Neuronal stem cell (in vitro differentiated cells): ENCODE measurements around the gene S100A9.

ENCODE experiments used
- DNase-seq: peaks from one replicate; pipeline ENCODE4 v3.0.0-alpha.2; 2013; ENCODE audit warnings: low spot score
- H2AFZ ChIP-seq: one replicate; pipeline ENCODE4 v1.6.1; 2013; ENCODE audit warnings: mild to moderate bottlenecking, low read length, inconsistent platforms
- H2AK5ac ChIP-seq: 2 replicates; pipeline ENCODE4 v1.6.1; 2013; ENCODE audit warnings: low read depth, mild to moderate bottlenecking, inconsistent platforms, low read length, moderate library complexity, mixed read lengths
- H2BK120ac ChIP-seq: 2 replicates; pipeline ENCODE4 v1.6.1; 2013; ENCODE audit warnings: low read depth, mild to moderate bottlenecking, inconsistent platforms, low read length, moderate library complexity, mixed read lengths
- H2BK12ac ChIP-seq: one replicate; pipeline ENCODE4 v1.6.1; 2013; ENCODE audit warnings: low read length, inconsistent platforms
- H2BK15ac ChIP-seq: 2 replicates; pipeline ENCODE4 v1.6.1; 2013; ENCODE audit warnings: mild to moderate bottlenecking, low read length, inconsistent platforms, mixed read lengths
- H2BK5ac ChIP-seq: one replicate; pipeline ENCODE4 v1.6.1; 2013; ENCODE audit warnings: inconsistent platforms, mild to moderate bottlenecking, low read length, moderate library complexity
- H3K14ac ChIP-seq: one replicate; pipeline ENCODE4 v1.6.1; 2013; ENCODE audit warnings: low read length, inconsistent platforms
- H3K18ac ChIP-seq: 2 replicates; pipeline ENCODE4 v1.6.1; 2013; ENCODE audit warnings: low read length, inconsistent platforms
- H3K23ac ChIP-seq: 2 replicates; pipeline ENCODE4 v1.6.1; 2013; ENCODE audit warnings: low read depth, mild to moderate bottlenecking, mixed read lengths, low read length, inconsistent platforms; ENCODE audit not compliant: poor library complexity
- H3K27ac ChIP-seq: replicated peaks from 3 replicates; pipeline ENCODE4 v1.5.1; 2013; ENCODE audit warnings: low read length, inconsistent platforms
- H3K27me3 ChIP-seq, 3 experiments: 2 replicates each; pipeline ENCODE4 v1.6.1; 2013; ENCODE audit warnings: low read length in 3 of 3, mild to moderate bottlenecking in 2 of 3, inconsistent platforms in 1 of 3, low read depth in 1 of 3, mixed read lengths in 1 of 3, moderate library complexity in 1 of 3; ENCODE audit not compliant: control insufficient read depth in 3 of 3, insufficient read depth in 3 of 3
- H3K36me3 ChIP-seq, 2 donors: replicated peaks in 1 of 2; 2 replicates each; pipeline ENCODE4 v1.6.1; 2013; ENCODE audit warnings: low read length in 2 of 2; ENCODE audit not compliant: control insufficient read depth in 2 of 2, insufficient read depth in 2 of 2
- H3K4ac ChIP-seq: 2 replicates; pipeline ENCODE4 v1.6.1; 2013; ENCODE audit warnings: inconsistent platforms, mild to moderate bottlenecking, low read length, moderate library complexity
- H3K4me1 ChIP-seq, 2 donors: 1 replicate in 1 of 2; 2 replicates in 1 of 2; pipeline ENCODE4 v1.6.1; 2013; ENCODE audit warnings: low read length in 2 of 2, low read depth in 1 of 2; ENCODE audit not compliant: control insufficient read depth in 2 of 2, insufficient read depth in 1 of 2
- H3K4me2 ChIP-seq: one replicate; pipeline ENCODE4 v1.6.1; 2013; ENCODE audit warnings: mild to moderate bottlenecking, low read length, inconsistent platforms; ENCODE audit not compliant: insufficient read depth, poor library complexity, severe bottlenecking
- H3K4me3 ChIP-seq, 2 donors: 2 replicates each; pipeline ENCODE4 v1.5.1; 2013; ENCODE audit warnings: low read length in 2 of 2, mild to moderate bottlenecking in 2 of 2, inconsistent platforms in 1 of 2, moderate library complexity in 1 of 2
- H3K79me1 ChIP-seq: one replicate; pipeline ENCODE4 v1.6.1; 2013; ENCODE audit warnings: low read depth, mild to moderate bottlenecking, inconsistent platforms, low read length, moderate library complexity
- H3K9ac ChIP-seq: one replicate; pipeline ENCODE4 v1.6.1; 2013; ENCODE audit warnings: mild to moderate bottlenecking, low read depth, low read length, inconsistent platforms; ENCODE audit not compliant: poor library complexity
- H3K9me3 ChIP-seq, 2 donors: replicated peaks in 1 of 2; 2 replicates each; pipeline versions ENCODE3 to v1.6.1; 2013; ENCODE audit warnings: low read length in 2 of 2, mild to moderate bottlenecking in 2 of 2, inconsistent platforms in 1 of 2, low read depth in 1 of 2, mixed read lengths in 1 of 2, moderate library complexity in 1 of 2; ENCODE audit not compliant: control insufficient read depth in 2 of 2, insufficient read depth in 1 of 2
- H4K8ac ChIP-seq: one replicate; pipeline ENCODE4 v1.6.1; 2013; ENCODE audit warnings: low read depth, mild to moderate bottlenecking, inconsistent platforms, low read length, moderate library complexity
- H4K91ac ChIP-seq: one replicate; pipeline ENCODE4 v1.6.1; 2013; ENCODE audit warnings: low read length, low read depth, mild to moderate bottlenecking, inconsistent platforms; ENCODE audit not compliant: poor library complexity
- WGBS, 2 donors: extraction: QIAGEN DNeasy Blood & Tissue Kit; methylation state at CpG; one replicate each; pipeline ENCODE4 v1.1.7; 2013; ENCODE audit warnings: missing lambda C conversion rate in 2 of 2, mixed read lengths in 1 of 2; ENCODE audit not compliant: insufficient read length in 2 of 2, insufficient replicate concordance in 1 of 2; ENCODE audit errors: extremely low coverage in 2 of 2; 5-methylcytosine and 5-hydroxymethylcytosine counted together

Gene S100A9

GRCh38 chr1:153341431-153341934 lies 16.2 kb upstream of the S100A9 start:
- Histone ChIP-seq H3K4me3 (no peak overlapping the region), H3K18ac (no peak overlapping the region), H3K9ac (no peak overlapping the region), H3K4me2 (no peak overlapping the region), H2AFZ (no peak overlapping the region), H2BK120ac (no peak overlapping the region), H3K9me3 (no peaks in the 10 kb centered on the region), H3K27ac (no peak overlapping the region), H2BK12ac (no peak overlapping the region), H2AK5ac (no peak overlapping the region), H2BK15ac (no peak overlapping the region), H4K91ac (no peak overlapping the region), H3K79me1 (no peaks in the 10 kb centered on the region), H3K36me3 (no peaks in the 10 kb centered on the region), H3K4me1 (peaks cover 0 to 2% of the 10 kb centered on the region in 2 donors), H2BK5ac (no peak overlapping the region), H3K27me3 (peaks cover 0 to 8% (median 0%) of the 10 kb centered on the region in 3 experiments), H3K23ac (no peak overlapping the region), H3K4ac (no peak overlapping the region), H4K8ac (no peak overlapping the region), H3K14ac (no peak overlapping the region)
- WGBS, 2 donors, result no CpG with 5 or more reads among the region's 4 CpGs
- DNase-seq, result no peak

- no peak overlapping the region for H3K9ac ChIP-seq
- no peaks in the 10 kb centered on the region for H3K79me1 ChIP-seq
- H2BK120ac ChIP-seq, result no peak overlapping the region
- H4K8ac ChIP-seq, result no peak overlapping the region
- no peak overlapping the region for H3K4me2 ChIP-seq
- H3K36me3 ChIP-seq, result no peaks in the 10 kb centered on the region
- H4K91ac ChIP-seq, result no peak overlapping the region
- no peak overlapping the region for H3K4ac ChIP-seq
- DNase-seq, result no peak
- H2BK5ac ChIP-seq, result no peak overlapping the region
- H3K9me3 ChIP-seq, result no peaks in the 10 kb centered on the region
- no peak overlapping the region for H3K18ac ChIP-seq
- no peak overlapping the region for H3K27ac ChIP-seq
- no peak overlapping the region for H2AFZ ChIP-seq
- H3K27me3 ChIP-seq, result peaks cover 0 to 8% (median 0%) of the 10 kb centered on the region in 3 experiments
- peaks cover 0 to 2% of the 10 kb centered on the region in 2 donors for H3K4me1 ChIP-seq
- no peak overlapping the region for H3K23ac ChIP-seq
- no peak overlapping the region for H2BK12ac ChIP-seq
- no peak overlapping the region for H2BK15ac ChIP-seq
- H3K14ac ChIP-seq, result no peak overlapping the region
- H2AK5ac ChIP-seq, result no peak overlapping the region
- no peak overlapping the region for H3K4me3 ChIP-seq
- WGBS, 2 donors, result no CpG with 5 or more reads among the region's 3 CpGs
Observed at GRCh38 chr1:153342178-153342577, 15.5 kb upstream of the S100A9 start.

GRCh38 chr1:153343040-153343681 lies 14.5 kb upstream of the S100A9 start:
- Histone ChIP-seq H2BK12ac (no peak overlapping the region), H3K27me3 (peaks cover 0 to 8% (median 0%) of the 10 kb centered on the region in 3 experiments), H3K4me1 (peaks cover 0 to 2% of the 10 kb centered on the region in 2 donors), H4K8ac (no peak overlapping the region), H2BK15ac (no peak overlapping the region), H3K79me1 (no peaks in the 10 kb centered on the region), H3K18ac (no peak overlapping the region), H3K36me3 (no peaks in the 10 kb centered on the region), H4K91ac (no peak overlapping the region), H2BK120ac (no peak overlapping the region), H3K4ac (no peak overlapping the region), H3K9ac (no peak overlapping the region), H2AFZ (no peak overlapping the region), H3K4me2 (no peak overlapping the region), H3K14ac (no peak overlapping the region), H3K23ac (no peak overlapping the region), H2BK5ac (no peak overlapping the region), H3K4me3 (no peak overlapping the region), H3K27ac (no peak overlapping the region), H2AK5ac (no peak overlapping the region), H3K9me3 (no peaks in the 10 kb centered on the region)
- DNase-seq, result no peak
- no CpG with 5 or more reads among the region's 5 CpGs for WGBS, 2 donors

GRCh38 chr1:153343811-153344717 lies 13.6 kb upstream of the S100A9 start:
- Histone ChIP-seq H3K27ac (no peak overlapping the region), H2AFZ (no peak overlapping the region), H3K4ac (no peak overlapping the region), H3K9me3 (no peaks in the 10 kb centered on the region), H3K27me3 (peaks cover 0 to 8% (median 0%) of the 10 kb centered on the region in 3 experiments), H3K79me1 (no peaks in the 10 kb centered on the region), H3K14ac (no peak overlapping the region), H4K8ac (no peak overlapping the region), H3K18ac (peak overlapping the region; percentile 18), H2AK5ac (no peak overlapping the region), H3K9ac (no peak overlapping the region), H3K36me3 (no peaks in the 10 kb centered on the region), H3K4me2 (no peak overlapping the region), H2BK12ac (no peak overlapping the region), H3K4me1 (peaks cover 0 to 2% of the 10 kb centered on the region in 2 donors), H2BK15ac (no peak overlapping the region), H4K91ac (no peak overlapping the region), H2BK5ac (no peak overlapping the region), H2BK120ac (no peak overlapping the region), H3K23ac (peak overlapping the region; percentile 25), H3K4me3 (peak overlapping the region in 1 of 2 donors; percentile 19)
- WGBS, 2 donors, result no CpG with 5 or more reads among the region's 9 CpGs
- DNase-seq, result no peak
